DMS153 treated with DMSO at 0.1 percent for 48 hours (cell line): ENCODE results near the gene MMP24.
"Not testable (repeated sequence)": the region's sequence is repeated elsewhere in the genome, so short reads cannot be mapped to it uniquely, and the experiment has no call there.

Experiments
- DNase-seq: peaks from one replicate; lab custom pipeline; 2025; ENCODE audit not compliant: unreplicated experiment; lab: John Stamatoyannopoulos, UW

Gene MMP24

GRCh38 chr20:35254448-35254999 is 28.0 kb downstream of the MMP24 start:
- DNase-seq = no peak

DNA sequence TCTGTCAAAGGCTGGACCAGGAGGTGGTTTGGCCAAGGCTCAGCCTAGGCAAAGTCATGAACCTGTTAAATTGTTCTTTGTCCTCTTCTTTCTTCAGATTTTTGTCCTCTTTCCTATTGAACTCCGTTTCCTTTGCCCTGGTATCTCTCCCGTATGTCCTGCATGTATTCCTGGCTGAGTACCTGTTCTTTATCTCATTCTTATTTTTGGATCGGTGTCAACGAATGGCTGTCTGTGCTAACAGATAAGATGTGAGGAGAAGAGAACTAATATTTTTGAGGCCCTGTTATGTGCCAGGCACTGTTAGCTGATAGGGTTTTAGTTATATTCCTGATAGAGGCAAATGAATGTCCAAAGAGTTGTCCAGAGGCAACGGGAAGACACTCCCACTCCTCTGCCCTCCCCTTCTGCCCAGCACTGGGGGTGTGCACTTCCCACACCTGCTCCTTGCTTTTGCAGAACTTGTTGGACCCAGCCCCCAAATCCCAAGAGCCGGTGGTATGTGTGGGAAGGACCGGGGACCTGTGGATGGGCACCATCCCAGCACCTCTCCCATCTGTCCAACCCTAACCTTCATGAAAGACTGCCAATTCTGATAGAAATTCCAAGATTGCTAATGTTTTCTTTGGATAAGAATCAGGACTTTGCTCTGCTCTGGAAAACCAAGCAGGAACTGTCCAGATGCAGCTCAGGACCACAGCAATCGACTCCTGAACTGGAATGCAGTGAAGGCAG is 30.9 kb downstream of the MMP24 start:
- DNase-seq = no peak

DNA sequence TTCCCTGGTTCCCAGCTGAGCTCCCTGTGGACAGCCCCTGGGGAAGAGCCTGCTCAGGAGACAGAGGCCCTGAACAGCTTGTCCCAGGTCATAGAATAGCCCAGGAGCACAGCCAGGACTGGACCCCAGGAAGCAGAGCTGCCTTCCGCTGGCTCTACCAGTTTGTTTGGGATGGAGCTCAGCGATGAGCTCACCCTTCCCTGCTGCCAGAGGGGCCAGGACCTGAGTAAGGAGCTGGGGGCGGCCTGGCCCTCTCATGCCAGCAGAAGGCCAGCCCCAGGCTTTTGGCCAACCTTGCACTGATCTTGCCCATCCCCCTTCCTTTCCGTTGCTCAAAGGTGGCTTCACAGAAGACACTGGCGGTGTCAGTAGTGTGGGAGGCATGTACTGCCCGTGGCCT is 33.9 kb downstream of the MMP24 start:
- no peak for DNase-seq

GRCh38 chr20:35262321-35262720 is 35.8 kb downstream of the MMP24 start:
- not testable (repeated sequence) for DNase-seq

- not testable (repeated sequence) for DNase-seq
Observed at GRCh38 chr20:35262731-35263531, 36.4 kb downstream of the MMP24 start.

GRCh38 chr20:35263532-35264341 is 37.2 kb downstream of the MMP24 start:
- DNase-seq = no peak

GRCh38 chr20:35264755-35265154 is 38.3 kb downstream of the MMP24 start:
- no peak for DNase-seq

DNA sequence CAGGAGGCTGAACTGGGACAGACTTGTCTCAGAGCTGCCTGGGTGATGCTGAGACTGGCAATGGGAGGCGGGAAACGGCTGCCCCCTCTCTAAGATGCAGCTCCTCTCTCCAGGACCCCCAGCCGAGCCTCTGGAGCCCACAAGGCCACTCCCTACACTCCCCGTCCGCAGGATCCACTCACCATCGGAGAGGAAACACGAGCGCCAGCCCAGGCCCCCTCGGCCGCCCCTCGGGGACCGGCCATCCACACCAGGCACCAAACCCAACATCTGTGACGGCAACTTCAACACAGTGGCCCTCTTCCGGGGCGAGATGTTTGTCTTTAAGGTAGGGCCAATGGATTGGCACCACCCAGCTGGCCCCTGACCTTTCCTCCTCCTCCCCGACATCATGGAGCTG is 40.6 kb downstream of the MMP24 start:
- no peak for DNase-seq

DNA sequence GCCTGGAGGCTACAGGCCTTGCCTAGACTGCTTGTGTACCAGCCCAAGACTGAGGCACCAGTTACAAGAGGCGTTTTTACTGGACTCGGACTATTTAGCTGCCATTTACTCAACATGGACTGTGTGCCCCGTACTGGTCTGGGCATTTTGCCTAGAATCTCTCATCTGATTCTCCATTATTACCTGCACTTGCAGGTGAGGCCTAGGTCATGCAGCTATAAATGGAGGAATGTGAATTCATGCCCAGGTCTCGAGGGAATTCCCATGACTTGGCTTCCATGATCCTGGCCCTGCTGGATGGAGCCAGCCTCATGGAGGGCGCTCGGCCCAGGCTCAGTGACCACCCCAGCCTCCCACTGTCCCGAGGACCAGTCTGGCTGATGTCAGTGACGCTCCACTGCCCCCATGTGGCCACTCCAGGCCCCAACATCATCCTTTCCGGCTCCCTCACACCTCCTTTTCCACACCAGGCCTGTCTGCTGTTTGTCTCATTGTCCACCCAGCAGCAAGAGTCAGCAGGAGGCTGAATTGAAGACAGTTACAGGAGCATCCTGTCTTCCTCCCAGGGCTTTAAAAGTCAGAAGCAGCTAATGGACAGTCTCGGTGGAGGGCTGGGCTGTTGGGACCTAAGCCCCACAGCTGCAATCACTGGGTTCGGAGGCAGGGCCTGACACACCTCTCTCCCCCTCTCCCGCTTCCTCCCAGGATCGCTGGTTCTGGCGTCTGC is 42.7 kb downstream of the MMP24 start:
- no peak for DNase-seq

DNA sequence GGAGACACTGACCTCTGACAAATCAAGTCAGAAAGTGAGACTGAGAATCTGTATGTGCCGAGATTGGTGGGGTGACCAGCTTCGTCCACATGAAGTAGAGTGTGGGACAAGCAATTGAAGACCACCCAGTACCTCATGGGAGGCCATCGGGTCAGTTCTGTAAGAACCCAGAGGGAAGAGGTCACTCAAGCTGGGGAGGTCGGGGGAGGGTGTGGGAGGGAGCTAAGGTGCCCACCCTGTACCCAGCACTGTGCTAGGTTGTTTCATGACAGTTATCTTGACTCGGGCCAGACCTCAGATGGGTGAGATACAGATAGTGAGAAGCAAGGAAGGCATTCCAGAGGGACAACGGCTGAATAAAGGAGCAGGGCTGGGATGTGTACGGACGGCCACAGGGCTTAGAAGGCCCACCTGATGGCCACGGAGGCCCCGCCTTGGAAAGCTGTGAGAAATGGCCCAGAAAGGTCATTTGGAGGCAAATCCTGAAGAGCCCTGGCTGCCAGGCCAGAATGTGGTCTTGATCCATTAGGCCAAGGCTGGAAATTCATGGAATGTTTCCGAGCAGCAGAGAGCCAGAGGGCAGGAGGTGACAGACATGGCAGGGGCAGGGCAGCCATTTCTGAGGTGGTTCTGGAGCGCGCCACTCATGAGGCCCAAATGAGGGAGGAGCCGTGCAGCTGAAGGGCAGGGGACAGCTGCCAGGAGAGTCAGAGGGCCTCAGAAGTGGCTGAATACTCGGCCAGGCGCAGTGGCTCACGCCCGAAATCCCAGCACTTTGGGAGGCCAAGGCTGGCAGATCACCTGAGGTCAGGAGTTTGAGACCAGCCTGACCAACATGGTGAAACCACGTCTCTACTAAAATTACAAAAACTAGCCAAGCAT is 43.8 kb downstream of the MMP24 start:
- DNase-seq = no peak

DNA sequence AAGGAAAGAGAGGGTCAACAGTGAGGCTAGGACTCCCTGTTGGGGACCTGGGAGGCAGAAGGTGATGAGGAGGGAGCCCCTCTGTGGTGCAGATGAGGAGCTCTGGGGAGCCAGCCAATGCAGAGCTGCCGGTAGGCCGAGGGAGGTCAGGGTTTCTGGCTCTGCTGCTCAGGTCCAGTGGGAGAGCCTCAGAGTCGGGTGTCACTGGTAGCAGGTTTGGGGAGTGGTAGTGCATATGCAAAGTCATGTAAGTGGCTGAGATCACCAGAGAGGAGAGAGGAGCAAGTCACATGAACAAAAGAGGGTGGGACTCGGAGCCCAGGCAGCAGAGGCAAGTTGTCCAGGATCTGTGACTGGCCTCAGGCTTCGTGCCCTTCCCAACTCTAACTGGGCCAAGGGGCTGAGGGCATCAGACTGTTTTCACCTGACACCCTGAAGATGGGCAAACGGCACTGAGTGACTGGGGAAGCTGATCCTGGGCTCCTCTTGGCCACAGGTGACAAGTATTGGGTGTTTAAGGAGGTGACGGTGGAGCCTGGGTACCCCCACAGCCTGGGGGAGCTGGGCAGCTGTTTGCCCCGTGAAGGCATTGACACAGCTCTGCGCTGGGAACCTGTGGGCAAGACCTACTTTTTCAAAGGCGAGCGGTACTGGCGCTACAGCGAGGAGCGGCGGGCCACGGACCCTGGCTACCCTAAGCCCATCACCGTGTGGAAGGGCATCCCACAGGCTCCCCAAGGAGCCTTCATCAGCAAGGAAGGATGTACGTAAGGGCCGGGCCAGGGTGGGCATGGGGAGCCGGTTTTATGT is 44.8 kb downstream of the MMP24 start:
- no peak for DNase-seq

- DNase-seq = no peak
Observed at GRCh38 chr20:35271904-35272303, 45.4 kb downstream of the MMP24 start.

GRCh38 chr20:35273449-35274171 is 47.1 kb downstream of the MMP24 start:
- no peak for DNase-seq

GRCh38 chr20:35274172-35275092 is 47.9 kb downstream of the MMP24 start:
- no peak for DNase-seq

GRCh38 chr20:35275741-35276251 is 49.3 kb downstream of the MMP24 start:
- no peak for DNase-seq

GRCh38 chr20:35276408-35276807 is 49.9 kb downstream of the MMP24 start:
- no peak for DNase-seq

DNA sequence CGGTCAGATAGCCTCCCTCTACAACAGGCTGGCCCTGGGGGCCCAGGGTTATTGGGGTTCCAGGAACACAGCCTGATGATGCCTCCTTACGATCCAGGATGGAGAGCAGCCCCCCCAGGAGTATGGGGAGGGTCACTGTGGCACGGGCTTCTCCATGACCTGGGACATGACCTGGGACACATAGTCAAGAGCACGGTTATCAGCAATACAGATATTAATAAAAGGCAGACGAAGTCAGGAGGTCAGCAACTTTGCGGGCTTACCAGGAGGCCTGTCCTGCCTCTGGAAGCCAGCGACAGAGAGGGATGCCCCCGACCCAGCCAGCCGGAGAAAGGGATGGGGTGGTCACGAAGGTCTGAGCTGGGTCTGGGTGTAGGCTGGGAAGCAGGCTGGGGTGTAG is 50.6 kb downstream of the MMP24 start:
- no peak for DNase-seq
